NCI-H1694 (cell line): Measurements from ENCODE around the gene CHCHD3.

Experiments used
- DNase-seq: peaks from one replicate; lab custom pipeline; 2025; lab: John Stamatoyannopoulos, UW

CHCHD3 gene

DNA sequence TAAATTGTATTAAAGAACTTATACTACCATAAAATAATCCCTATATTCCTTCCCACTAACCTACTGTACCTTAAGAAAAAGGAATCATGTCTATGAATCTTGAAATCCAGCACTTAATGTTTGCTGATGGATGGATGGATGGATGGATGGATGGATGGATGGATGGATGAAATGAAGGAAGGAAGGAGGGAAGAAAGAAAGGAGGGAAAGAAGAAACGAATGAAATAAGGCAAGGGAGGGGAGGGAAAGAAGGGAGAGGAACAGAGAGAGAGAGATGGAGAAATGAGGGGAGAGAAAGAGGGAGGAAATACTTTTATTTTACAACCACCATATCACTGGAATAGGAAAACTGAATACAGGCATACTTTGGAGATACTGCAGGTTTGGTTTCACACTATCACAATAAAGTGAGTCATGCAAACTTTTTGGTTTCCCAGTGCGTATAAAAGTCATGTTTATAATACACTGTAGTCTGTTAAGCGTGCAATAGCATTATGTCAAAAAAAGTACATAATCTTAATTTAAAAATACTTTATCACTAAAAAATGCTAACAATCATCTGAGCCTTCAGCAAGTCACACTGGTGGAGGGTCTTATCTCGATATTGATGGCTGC is 219.8 kb downstream of the CHCHD3 start:
- no peak for DNase-seq

DNA sequence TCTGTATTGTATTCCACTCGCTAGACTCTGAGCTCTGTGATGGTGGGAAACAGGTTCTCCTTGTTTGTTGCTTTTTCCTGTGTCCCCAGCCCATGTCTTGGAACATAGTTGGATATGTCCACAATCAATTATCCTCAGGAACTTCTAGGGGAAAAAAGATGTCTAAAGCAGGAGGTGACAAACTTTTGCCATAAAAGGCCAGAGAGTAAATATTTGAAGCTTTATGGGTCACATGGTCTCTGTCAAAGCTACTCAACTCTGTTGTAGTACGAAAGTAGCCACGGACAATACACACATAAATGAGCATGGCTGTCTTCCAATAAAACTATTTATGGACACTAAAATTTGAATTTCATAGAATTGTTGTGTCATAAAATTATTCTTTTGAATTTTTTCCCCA is 220.5 kb downstream of the CHCHD3 start:
- DNase-seq = no peak

DNA sequence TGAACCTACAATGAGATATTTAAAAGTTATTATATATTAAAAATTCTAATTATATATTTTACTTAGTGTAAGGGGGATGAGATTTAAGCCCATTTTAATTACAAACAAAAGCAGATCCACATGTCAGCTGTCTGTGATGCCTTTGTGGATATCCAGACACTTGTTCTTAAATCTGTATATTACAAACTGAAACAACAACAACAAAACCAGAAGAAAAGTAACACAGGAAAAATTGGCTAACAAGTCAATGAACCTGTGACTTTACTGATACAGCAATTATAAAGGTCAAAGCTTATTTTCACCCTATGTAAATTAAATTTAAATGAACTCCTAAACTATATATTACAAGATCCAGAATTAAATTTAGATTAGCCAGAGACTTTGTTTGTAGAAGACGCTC is 222.7 kb downstream of the CHCHD3 start:
- DNase-seq = no peak

DNA sequence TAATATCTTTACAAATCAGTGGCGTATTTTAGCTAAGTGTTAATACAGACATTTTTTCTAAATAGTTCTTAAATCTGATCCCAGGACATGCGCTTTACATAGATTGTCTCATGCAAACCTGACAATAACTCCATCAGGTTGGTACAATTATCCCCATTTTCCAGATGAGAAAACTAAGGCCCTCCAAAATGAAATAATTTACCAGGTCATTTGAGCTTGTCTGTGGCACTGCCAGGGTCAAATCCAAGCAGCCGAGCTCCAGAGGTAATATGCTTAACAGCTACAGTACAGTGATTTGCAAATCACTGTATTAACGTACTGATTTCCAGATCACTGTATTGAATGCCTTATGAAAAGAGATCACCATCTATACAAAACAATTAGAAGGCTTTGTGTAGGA is 223.1 kb downstream of the CHCHD3 start:
- no peak for DNase-seq

DNA sequence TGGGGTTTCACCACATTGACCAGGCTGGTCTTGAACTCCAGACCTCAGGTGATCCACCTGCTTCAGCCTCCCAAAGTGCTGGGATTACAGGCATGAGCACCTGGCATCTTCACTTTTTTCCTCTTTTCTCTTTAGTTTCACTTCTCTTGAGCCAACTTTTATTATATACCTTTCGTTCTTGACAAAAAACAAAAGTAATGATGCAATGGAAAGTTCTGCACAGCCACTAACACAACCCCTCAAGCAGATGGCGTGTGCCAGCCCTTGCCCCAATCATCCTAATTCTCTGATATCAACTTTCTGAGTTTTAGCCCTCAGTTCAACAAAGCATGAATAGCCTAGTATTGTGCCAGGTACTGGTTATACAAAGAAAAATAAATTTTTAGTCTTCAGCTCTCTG is 223.6 kb downstream of the CHCHD3 start:
- no peak for DNase-seq

DNA sequence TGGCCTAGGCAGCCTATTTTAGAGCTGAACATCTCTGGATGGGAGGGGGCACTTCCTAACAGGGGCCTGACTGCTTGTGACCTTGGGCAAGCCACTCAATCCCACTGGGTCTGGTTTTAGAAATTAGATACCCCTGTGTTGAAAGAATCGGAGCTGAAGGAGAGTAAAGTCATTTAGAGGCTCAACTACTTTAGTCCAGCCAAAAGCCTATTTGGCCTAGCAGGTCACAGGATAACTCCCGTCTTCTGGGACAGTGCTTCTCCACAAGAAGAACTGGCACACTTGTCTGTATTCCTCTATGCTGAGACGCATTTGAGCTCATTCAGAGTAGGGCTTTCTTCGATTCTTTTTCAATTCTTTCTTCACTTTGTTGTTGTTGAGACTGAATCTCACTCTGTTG is 224.2 kb downstream of the CHCHD3 start:
- DNase-seq = no peak

DNA sequence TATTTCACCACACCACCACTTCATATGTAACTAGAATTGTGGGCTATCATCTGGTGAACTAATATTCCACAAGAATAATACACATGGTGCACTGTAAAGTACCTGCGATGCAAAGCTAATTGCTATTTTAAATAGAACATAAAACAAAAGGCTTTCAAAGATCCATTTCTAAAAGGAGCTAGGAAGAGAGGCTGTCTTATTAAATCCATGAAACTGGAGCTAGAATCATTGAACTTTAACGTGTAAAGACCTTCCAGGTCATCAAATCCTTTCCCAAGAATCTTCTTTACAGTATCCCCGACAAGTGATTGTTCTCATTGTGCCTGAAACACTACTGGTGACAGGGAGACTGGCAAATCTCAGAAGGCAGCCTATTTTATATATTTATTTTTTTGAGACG is 224.9 kb downstream of the CHCHD3 start:
- no peak for DNase-seq

DNA sequence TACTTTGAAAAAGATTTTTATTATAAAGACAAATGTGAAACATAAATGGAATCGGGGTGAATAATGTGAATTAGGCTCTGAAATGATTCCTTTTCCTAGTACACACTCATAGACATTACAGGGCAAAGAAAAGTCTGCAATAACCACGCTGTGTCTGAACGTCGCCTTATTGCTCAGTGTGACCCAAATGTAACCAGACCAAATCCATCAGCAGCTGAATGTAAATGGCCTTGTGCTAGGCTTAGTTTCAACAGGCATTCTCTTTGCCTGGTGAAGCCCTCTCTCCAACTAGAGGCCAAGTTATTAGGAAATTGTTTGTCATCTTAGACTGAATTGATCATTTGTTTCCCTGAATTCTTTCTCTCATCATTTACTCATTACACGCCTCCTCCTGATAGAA is 225.5 kb downstream of the CHCHD3 start:
- DNase-seq = no peak

DNA sequence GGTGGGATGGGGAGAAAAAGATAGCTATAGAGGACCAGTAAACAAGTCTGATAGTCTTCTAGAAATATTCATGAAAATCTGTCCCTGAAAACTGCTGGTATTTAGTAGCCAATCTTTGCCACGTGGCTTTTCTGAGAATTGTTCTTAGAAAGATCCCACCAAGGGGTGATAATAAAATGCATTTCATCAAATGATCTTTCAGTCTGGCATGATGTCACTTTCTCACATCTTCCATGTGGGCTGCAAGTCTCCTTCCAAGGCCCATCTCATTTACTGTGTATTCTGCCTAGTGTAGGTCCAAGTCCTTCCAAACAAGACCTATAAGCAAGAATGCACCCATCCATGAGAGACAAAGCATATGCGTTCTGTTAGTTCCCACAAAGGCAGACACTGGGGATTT is 226.0 kb downstream of the CHCHD3 start:
- DNase-seq = no peak

DNA sequence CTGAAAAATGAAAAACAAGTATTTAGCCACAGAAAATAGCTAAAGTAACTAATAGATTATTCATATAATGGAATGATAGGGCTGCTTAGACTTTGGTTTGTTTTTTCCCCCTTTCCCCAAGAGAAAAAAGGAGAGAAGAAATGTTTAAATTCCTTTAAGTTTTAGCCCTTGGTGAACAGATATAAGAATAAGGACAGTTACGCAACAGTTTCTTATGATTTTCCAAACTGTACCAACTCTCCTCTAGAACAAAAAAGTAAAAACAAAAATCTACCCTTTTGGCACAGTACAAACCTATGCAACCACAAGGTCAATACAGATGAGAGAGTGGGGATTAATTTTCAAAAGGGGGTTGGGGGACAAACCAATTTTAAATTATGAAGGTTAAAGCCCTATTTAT is 227.7 kb downstream of the CHCHD3 start:
- DNase-seq = no peak

DNA sequence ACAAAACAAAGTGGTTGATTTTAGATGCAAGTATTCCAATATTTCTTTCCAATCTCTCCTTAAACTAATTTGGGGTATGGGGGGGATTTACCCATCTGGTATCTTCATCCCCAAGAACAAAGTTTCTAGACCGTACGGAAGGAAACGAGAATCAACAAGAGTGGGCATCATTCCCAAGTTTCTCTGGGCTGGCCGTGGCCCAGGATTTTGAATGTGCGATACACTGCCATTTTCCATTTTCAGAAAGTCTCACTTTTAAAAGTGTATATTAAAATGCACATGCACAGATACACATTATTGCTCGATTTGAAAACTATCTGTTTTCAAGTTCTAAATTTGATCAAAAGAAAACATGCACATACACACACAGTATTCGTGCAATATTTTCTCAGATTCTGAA is 234.5 kb downstream of the CHCHD3 start:
- no peak for DNase-seq

DNA sequence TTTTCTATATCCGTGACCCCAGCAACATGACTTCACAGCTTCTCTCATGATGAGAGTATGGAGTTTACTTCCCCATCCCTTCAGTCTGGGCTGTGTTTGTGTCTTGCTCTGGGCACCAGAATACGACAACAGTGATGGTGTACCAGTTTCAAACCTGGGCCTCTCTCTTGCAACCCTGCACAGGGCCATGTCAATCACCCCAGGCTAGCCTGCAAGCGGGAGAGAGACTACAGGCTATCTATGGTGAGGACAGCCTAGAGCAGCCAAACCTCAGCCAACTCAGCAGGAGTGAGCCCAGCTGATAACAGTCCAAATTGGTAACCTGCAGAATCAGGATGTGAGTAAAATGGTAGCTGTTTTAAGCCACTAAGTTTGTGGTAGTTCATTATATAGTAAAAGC is 235.8 kb downstream of the CHCHD3 start:
- DNase-seq = no peak

DNA sequence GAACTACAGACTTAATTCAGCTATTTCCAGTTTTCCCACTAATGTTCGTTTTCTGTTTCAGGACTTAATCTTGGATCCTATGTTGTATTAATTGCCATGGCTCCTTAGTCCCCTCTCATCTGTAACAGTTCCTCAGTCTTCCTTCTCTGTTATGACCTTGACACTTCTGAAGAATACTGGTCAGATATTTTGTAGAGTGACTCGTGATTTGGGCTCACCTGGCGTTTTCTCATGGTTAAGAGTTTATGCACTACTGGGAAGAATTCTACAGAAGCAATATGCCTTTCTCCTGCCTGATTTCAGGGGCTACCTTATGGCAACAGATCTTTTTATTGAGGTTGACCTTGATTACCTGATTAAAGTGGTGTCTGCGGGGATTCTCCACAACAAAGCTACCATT is 239.4 kb downstream of the CHCHD3 start:
- DNase-seq = no peak

DNA sequence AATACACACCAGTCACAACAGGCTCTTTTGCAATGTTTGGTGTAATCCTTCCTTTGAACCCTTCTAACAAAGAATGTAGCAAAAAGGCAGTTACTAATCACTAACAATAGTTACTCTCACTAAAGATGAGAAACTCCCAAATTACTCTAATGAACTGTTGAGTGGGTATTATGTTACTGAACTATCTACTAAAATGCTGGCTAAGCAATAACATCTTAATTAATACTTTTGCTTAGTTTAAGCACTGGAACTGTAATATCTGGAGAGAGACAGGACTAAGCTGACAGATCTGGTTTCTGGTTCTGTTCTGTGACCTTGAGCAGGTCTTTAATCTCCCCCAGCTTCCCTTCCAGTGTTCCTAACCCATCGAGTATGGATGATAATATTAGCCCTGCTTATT is 241.7 kb downstream of the CHCHD3 start:
- no peak for DNase-seq

DNA sequence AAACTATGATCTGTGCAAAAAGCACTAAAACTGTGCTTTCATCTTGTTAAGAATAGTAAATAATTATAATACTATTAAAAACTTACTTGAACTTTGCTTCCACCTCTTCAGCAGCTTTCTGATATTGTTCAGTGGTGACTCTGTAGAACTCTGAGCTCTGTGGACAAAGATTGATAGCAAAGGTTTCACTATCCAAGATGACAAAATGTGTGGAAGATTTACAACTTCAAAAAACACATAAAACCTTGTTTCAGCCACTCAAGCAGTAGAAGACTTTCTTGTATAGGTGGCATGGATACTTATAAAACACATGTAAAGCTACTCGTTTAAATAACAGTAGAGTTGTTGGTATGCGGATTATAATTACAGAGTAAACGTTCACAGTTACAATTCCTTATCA is 243.6 kb downstream of the CHCHD3 start:
- no peak for DNase-seq

DNA sequence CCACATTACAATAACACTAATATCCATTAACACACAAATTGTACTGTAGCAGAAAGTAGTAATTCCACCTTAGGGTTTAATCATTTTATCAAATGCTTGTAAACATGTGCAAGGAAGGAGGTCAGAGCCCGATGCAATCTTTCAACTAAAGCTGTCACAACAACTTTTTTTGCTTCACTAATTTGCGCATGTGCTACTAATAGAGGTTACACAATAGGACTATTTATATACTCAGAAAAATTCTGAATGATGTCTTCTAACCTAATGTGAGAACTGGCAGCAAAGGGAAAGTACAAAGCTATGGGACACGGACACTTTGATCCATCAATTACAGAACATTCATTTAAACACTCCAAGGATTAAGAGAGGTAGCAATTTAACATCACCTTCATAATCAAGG is 244.4 kb downstream of the CHCHD3 start:
- DNase-seq = no peak

DNA sequence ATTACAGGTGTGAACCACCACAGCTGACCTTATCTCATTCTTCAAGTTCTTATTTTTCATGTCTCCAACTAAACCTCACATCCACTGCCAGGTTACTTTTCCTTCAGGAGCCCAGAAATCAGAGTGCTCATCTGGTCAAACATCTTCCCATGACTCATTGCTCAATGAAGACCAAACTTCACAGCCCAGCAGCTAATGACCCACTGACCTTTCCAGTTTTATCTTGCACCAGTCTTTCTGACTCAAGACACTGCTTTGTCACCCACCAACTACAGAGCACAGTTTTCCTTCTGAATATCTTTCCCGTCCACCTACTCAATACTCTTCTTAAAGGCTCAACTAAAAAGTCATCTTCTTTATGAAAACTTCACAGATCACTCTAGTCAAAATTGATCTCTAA is 245.1 kb downstream of the CHCHD3 start:
- no peak for DNase-seq

DNA sequence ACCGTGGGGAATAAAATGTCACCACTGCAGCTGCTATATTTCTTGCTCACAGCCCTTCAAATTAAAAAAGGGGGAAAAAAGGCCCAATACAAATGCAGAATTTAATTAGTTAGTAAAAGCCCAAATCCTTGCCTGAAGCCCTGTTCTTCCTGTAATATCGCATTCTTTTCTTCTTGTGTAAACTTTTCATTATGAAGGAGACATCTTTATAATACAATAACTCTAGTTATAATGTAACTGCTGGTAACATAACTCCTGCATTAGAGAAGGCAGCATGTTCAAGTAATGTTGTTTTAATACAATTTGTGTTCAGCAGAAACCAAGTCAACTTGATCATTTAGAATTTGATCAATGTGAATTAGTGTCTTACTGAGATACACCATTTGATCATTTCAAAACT is 250.9 kb downstream of the CHCHD3 start:
- DNase-seq = no peak

DNA sequence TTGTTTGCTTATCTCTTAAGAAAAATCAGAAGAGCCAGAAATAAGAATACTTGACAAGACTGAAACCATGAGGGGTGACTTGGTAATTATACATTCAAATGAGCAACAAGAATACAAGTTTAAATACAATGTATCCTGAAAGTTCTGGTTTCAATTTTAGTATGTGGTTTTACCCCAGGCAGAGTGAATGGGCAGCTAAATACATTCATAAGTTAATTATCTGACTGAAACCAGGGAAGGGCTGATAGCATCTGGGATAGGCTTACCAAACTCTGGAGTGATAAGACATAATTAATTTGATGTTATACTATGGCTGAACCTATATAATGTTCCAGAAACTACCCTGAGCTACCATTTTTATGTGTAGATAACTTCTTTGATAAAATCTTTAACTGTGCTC is 253.4 kb downstream of the CHCHD3 start:
- no peak for DNase-seq

DNA sequence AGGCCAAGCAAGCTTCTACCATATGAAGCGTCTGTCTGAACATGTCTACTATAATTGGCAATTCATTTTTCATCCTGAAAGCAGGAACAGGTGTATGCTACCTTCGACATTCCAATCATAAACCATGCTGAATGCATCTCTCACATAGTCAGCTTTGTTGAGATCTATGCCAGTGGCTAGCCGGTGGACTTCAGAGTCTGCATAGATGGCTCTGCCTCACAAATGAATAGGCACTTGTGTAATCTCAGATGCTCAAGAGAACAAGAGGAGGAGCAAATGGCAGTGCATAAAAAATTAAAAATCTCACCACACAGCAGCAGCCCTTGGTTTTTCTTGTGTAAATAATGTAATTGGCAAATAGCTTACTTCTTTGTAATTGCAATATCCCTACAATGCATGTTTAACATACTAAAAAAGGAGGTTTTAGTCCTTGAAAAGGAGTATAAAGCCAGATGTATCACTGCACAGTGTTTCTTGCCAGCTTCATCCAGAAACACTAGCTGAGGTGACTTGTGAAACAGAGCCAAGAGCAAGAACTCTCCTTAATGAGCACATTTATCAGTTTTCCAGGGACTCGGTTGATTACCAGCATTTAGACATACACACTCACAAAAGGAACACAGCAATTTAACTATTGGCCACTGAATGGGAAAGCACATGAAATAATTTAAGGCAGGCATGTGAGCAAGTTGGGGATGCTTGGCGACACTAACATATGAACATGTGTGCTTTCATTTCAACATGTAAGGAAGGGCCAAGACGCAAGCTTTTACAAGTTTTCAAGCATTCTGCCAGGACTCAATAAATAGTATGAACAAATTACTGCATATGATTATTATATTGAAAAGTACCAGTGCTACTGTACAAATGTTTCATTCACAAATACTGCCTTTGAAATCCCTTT is 255.7 kb downstream of the CHCHD3 start:
- no peak for DNase-seq

DNA sequence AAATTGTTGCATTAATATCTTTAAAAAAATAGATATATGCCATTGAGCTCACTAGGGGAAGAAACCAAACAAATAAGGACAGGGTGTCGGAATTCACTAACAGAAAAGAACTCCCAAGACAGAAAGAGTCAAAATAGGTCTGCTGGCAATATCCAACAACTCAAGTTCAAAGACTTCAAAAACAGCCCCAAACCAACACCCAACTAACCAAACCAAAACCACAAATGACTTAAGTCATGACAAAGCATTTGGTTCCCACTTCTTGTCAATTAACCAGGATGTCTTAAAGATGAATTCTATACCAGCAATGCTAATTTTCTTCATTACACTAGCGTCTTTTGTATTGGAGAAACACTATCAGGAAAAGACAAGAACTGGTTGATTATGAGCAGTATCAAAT is 256.7 kb downstream of the CHCHD3 start:
- no peak for DNase-seq

DNA sequence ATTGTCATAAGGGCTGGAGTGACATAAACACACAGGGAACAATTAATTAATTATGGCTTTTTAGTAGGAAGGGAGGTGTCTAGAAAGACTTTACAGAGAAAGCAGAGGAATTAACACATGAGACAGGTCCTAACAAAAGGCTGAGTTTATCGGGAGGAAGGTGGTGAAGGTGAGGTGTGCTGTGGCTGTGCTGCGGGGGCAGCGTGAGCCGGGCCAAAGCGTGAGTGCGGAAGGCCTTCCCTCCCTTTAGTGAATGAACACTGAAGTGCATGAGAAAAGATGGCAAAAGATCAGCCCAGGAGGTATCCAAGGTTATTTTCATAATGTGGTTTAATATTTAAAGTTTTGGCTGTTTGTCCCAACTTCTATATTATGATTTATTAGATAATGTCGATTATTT is 262.2 kb downstream of the CHCHD3 start:
- no peak for DNase-seq

DNA sequence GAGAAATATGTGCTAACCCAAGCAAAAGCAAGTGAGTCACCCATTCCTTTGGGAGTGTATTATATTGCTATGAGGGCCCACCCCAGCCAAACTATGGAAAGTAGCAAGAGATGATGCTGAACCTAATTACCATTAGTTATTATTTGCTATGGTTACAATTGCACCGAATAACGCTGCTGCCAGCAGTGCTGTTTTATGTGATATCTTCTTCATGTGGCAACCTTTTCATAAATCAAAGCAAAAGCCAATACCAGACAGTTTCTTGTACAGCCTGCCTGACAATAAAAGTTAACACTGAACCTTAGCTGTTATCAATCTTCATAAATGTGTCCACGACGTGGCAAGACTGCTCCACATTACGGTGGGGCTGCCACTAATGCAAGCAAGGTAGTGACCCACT is 263.9 kb downstream of the CHCHD3 start:
- no peak for DNase-seq
